HEK293 (cell line): ENCODE measurements around the gene ZMYND10.
A peak's percentile ranks its signal among the peaks of the same experiment; 100 is the strongest.

Experiments
- CTCF ChIA-PET: fragments of 350-600 bp; formaldehyde crosslinking; extraction: SDS; loops from one replicate; lab custom pipeline; 2021; ENCODE audit warnings: antibody characterized with exemption; lab: Yijun Ruan, JAX
- POLR2A ChIA-PET: fragments of 300-600 bp; formaldehyde crosslinking; extraction: SDS; loops from one replicate; lab custom pipeline; 2020; ENCODE audit warnings: antibody characterized with exemption, inconsistent platforms; lab: Yijun Ruan, JAX
- H3K27ac ChIP-seq: fragments of 200-500 bp; sonication (Bioruptor generic); 2 replicates; pipeline ENCODE4 v1.5.1; 2014; ENCODE audit warnings: low read depth, low read length, control low read depth, inconsistent platforms; ENCODE audit errors: extremely low read depth
- H3K36me3 ChIP-seq, 2 experiments: fragments of 200-500 bp in 1 of 2; sonication (Bioruptor generic) in 1 of 2; 1 replicate in 1 of 2; 2 replicates in 1 of 2; pipeline ENCODE4 v1.5.1; 2014 to 2017; ENCODE audit warnings: inconsistent platforms in 2 of 2, low read length in 2 of 2; ENCODE audit not compliant: control insufficient read depth in 2 of 2, insufficient read depth in 1 of 2
- H3K4me1 ChIP-seq: fragments of 200-500 bp; sonication (Bioruptor generic); 2 replicates; pipeline ENCODE4 v1.5.1; 2014; ENCODE audit warnings: mild to moderate bottlenecking, low read length, inconsistent platforms; ENCODE audit not compliant: control insufficient read depth, insufficient read depth
- H3K4me3 ChIP-seq: 2 replicates; pipeline ENCODE4 v1.5.1; 2011; ENCODE audit warnings: low read depth, mild to moderate bottlenecking, control low read depth, low read length, moderate library complexity
- H3K9me3 ChIP-seq: fragments of 200-500 bp; sonication (Bioruptor generic); 2 replicates; pipeline ENCODE4 v1.5.1; 2014; ENCODE audit warnings: low read depth, low read length, inconsistent platforms; ENCODE audit not compliant: control insufficient read depth, insufficient read depth
- EGR2 ChIP-seq: fragments of 450-650 bp; formaldehyde crosslinking; IDR thresholded peaks from 2 replicates; pipeline ENCODE4 v1.5.1; 2016; ENCODE audit warnings: low read depth, missing biosample characterization, missing genetic modification characterization
- GLI4 ChIP-seq: fragments of 450-650 bp; formaldehyde crosslinking; IDR thresholded peaks from 2 replicates; pipeline ENCODE4 v1.5.1; 2016; ENCODE audit warnings: missing biosample characterization, missing genetic modification characterization
- KLF1 ChIP-seq: fragments of 450-650 bp; formaldehyde crosslinking; IDR thresholded peaks from 2 replicates; pipeline ENCODE4 v1.5.1; 2016; ENCODE audit warnings: missing biosample characterization, missing genetic modification characterization
- KLF8 ChIP-seq: fragments of 450-650 bp; formaldehyde crosslinking; IDR thresholded peaks from 2 replicates; pipeline ENCODE4 v1.5.1; 2016; ENCODE audit warnings: missing biosample characterization, missing genetic modification characterization
- OSR2 ChIP-seq: fragments of 450-650 bp; formaldehyde crosslinking; IDR thresholded peaks from 2 replicates; pipeline ENCODE4 v1.5.1; 2016; ENCODE audit warnings: missing biosample characterization, missing genetic modification characterization
- ZBTB1 ChIP-seq: fragments of 450-650 bp; formaldehyde crosslinking; IDR thresholded peaks from 2 replicates; pipeline ENCODE4 v1.5.1; 2016; ENCODE audit warnings: missing biosample characterization, missing genetic modification characterization
- ZBTB6 ChIP-seq: fragments of 450-650 bp; formaldehyde crosslinking; IDR thresholded peaks from 2 replicates; pipeline ENCODE4 v1.5.1; 2017; ENCODE audit warnings: missing biosample characterization, missing genetic modification characterization
- ZNF221 ChIP-seq: fragments of 450-650 bp; formaldehyde crosslinking; IDR thresholded peaks from 2 replicates; pipeline ENCODE4 v1.5.1; 2017; ENCODE audit warnings: missing biosample characterization, missing genetic modification characterization, borderline replicate concordance
- ZNF248 ChIP-seq: fragments of 450-650 bp; formaldehyde crosslinking; IDR thresholded peaks from 2 replicates; pipeline ENCODE4 v1.5.1; 2017; ENCODE audit warnings: missing biosample characterization, missing genetic modification characterization
- ZNF473 ChIP-seq: fragments of 450-650 bp; formaldehyde crosslinking; IDR thresholded peaks from 2 replicates; pipeline ENCODE4 v1.5.1; 2017; ENCODE audit warnings: missing biosample characterization, missing genetic modification characterization
- ZNF548 ChIP-seq: fragments of 450-650 bp; formaldehyde crosslinking; IDR thresholded peaks from 2 replicates; pipeline ENCODE4 v1.5.1; 2016; ENCODE audit warnings: missing biosample characterization, missing genetic modification characterization
- ZNF560 ChIP-seq: fragments of 450-650 bp; formaldehyde crosslinking; IDR thresholded peaks from 2 replicates; pipeline ENCODE4 v1.5.1; 2017; ENCODE audit warnings: missing biosample characterization, missing genetic modification characterization, borderline replicate concordance
- ZNF623 ChIP-seq: fragments of 450-650 bp; formaldehyde crosslinking; IDR thresholded peaks from 2 replicates; pipeline ENCODE4 v1.5.1; 2016; ENCODE audit warnings: missing biosample characterization, missing genetic modification characterization
- ZNF660 ChIP-seq: fragments of 450-650 bp; IDR thresholded peaks from 2 replicates; pipeline ENCODE4 v1.5.1; 2018; ENCODE audit warnings: missing biosample characterization, mild to moderate bottlenecking, missing genetic modification characterization
- ZNF768 ChIP-seq: fragments of 450-650 bp; formaldehyde crosslinking; IDR thresholded peaks from 2 replicates; pipeline ENCODE4 v1.5.1; 2018; ENCODE audit warnings: missing biosample characterization, mild to moderate bottlenecking, missing genetic modification characterization
- ZNF843 ChIP-seq: fragments of 450-650 bp; formaldehyde crosslinking; IDR thresholded peaks from 2 replicates; pipeline ENCODE4 v1.5.1; 2016; ENCODE audit warnings: missing biosample characterization, missing genetic modification characterization
- ZSCAN16 ChIP-seq: fragments of 450-650 bp; formaldehyde crosslinking; IDR thresholded peaks from 2 replicates; pipeline ENCODE4 v1.5.1; 2016; ENCODE audit warnings: missing biosample characterization, missing genetic modification characterization
- ZXDB ChIP-seq: fragments of 450-650 bp; formaldehyde crosslinking; IDR thresholded peaks from 2 replicates; pipeline ENCODE4 v1.5.1; 2016; ENCODE audit warnings: missing biosample characterization, missing genetic modification characterization
- TF ChIP-seq, protein P1 (sequence below): fragments of 450-650 bp; IDR thresholded peaks from 2 replicates; pipeline ENCODE4 v1.5.1; 2018; ENCODE audit warnings: missing biosample characterization, missing genetic modification characterization

Gene ZMYND10

GRCh38 chr3:50320853-50321335 is 24.6 kb downstream of the ZMYND10 start (continued):
- TF ChIP-seq ZNF248 (tag by site-specific recombination): no peak
- no peak for TF ChIP-seq ZBTB1
- peak; percentile 82; the same call in 1 of the 2 replicates for TF ChIP-seq ZNF560 (tag by site-specific recombination)

GRCh38 chr3:50319894-50320625 is 25.5 kb downstream of the ZMYND10 start:
- Histone ChIP-seq H3K4me3 (peak overlapping the region; percentile 62), H3K27ac (no peak overlapping the region), H3K4me1 (peaks cover 7% of the 10 kb centered on the region; the same call in 1 of the 2 replicates), H3K36me3 (peaks cover 0 to 53% of the 10 kb centered on the region in 2 experiments; a peak in 1 of 3 replicates), H3K9me3 (no peaks in the 10 kb centered on the region)
- no peak for TF ChIP-seq ZNF548
- TF ChIP-seq ZNF660 (tag by site-specific recombination): no peak
- no peak for TF ChIP-seq EGR2 (tag by site-specific recombination)
- ChIA-PET CTCF (interaction anchor here (1.0 kb wide), 1 partner anchor 14 kb away, joined by 3 read pairs; no protein-coding TSS in a partner anchor), POLR2A (interaction anchor here (1.4 to 3.6 kb wide), 3 partner anchors 11 to 28 kb away, joined by 3 to 17 read pairs (median 12); partner anchors contain the start of gene IFRD2)

DNA sequence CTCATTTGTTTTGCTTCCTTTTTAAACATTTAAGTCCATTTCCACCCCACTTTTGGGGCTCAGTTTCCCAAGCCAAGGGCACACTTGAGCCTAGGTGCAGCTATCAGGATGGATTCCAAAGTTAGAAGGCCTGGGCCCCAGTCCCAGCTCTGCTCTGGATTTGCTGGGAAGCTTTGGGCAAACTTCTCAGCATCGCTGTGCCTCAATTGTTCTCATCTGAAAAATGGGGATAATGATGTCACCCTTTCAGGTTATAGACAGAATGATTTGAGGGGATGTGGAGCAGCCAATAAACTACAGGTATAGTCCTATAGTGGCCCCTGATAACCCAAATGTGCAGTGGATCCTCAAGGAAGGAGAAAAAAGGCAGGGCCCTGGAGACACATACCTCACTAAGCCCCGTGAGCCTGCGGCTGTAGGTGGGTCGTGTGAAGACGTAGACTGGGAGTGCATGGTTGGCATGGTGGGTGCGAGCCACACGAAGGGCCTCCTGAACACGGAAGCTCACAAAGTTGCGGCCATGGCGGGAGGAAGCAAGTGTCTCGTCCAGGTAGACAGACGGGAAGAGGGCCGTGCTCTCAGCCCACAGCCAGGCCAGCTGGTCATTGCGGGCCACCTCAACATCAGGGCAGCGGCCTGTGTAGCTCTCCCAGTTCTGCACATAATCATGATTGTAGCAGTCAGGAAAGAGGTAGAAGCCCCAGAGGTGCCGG is 26.2 kb downstream of the ZMYND10 start:
- Histone ChIP-seq H3K36me3 (peaks cover 0 to 48% of the 10 kb centered on the region in 2 experiments; a peak in 1 of 3 replicates), H3K9me3 (no peaks in the 10 kb centered on the region), H3K4me1 (peaks cover 7% of the 10 kb centered on the region; the same call in 1 of the 2 replicates), H3K4me3 (no peak overlapping the region), H3K27ac (no peak overlapping the region)
- ChIA-PET CTCF (interaction anchor here (0.6 to 1.2 kb wide), 3 partner anchors 20 to 779 kb away, joined by 3 to 4 read pairs (median 3); no protein-coding TSS in a partner anchor), POLR2A (interaction anchor here (2.7 to 3.6 kb wide), 2 partner anchors 17 to 27 kb away, joined by 12 read pairs; partner anchors contain the start of gene IFRD2)
- TF ChIP-seq KLF1 (no peak), ZBTB6 (tag by site-specific recombination) (no peak), ZNF768 (no peak), ZSCAN16 (no peak), ZNF843 (no peak), ZXDB (no peak), ZNF623 (no peak), ZNF473 (tag by site-specific recombination) (no peak), ZNF221 (tag by site-specific recombination) (no peak), OSR2 (tag by site-specific recombination) (no peak), KLF8 (tag by site-specific recombination) (no peak), GLI4 (tag by site-specific recombination) (no peak)
- TF ChIP-seq, protein P1, sequence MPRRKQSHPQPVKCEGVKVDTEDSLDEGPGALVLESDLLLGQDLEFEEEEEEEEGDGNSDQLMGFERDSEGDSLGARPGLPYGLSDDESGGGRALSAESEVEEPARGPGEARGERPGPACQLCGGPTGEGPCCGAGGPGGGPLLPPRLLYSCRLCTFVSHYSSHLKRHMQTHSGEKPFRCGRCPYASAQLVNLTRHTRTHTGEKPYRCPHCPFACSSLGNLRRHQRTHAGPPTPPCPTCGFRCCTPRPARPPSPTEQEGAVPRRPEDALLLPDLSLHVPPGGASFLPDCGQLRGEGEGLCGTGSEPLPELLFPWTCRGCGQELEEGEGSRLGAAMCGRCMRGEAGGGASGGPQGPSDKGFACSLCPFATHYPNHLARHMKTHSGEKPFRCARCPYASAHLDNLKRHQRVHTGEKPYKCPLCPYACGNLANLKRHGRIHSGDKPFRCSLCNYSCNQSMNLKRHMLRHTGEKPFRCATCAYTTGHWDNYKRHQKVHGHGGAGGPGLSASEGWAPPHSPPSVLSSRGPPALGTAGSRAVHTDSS (tag by site-specific recombination): no peak
